Measurements from ENCODE around the gene ATP6V0D1. TPM values are rescaled to one million over a fixed set of nuclear protein-coding genes. Genes with fewer than 3 reads are reported as not detected.
"Not testable (repeated sequence)": the region's sequence is repeated elsewhere in the genome, so short reads cannot be mapped to it uniquely, and the experiment has no call there.

The ATP6V0D1 gene
- total and polyA plus RNA-seq, 4 experiments from 2014 or later, result 42.8 to 133 (median 70.9) TPM

DNA sequence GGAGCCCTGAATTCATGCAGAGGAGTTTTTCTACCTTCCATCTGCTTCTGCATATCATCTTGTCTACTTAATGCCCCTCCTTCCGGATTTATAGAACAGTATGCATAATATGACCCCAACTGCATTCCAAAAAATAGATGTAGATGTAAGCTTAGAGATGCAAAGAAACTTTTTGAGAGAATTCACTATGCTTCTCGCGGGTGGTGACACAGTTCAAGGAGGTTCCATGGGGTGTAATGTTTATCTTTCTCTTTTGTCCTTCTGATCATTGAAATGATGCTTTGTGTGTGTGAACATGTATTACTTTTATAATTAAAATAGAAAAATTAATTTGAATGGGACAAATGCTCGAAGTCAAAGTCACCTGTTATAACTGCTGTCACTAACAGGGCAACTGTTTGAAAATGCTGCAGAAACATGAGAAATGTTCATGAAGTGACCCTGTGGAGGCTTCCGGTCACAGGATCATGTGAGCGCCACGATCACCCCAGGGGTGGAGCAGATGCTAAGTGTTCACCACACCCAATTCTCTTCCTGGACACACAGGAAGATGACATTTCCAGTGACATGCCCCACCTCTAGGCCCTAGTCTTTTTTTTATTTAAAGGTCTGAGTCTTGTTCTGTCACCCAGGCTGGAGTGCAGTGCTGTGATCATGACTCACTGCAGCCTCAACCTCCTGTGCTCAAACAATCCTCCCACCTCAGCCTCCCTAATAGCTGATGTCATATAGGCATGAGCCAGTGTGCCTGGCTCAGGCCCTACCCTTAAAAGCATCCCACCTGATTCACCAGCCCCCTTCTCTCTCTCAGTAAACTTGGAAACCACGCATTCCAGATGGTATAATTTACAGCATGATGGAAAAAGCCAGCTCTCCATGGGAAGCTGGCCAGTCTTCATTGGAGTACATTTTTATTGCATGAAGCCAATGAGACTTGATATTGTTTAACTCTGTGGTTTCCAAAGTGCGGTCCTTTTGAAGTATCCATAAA, 23.4 kb upstream of the ATP6V0D1 start:
- Histone ChIP-seq H3K9me3 (ENCODE audit: control insufficient read depth in 1 of 2, low read length in 2 of 2) (no peaks in the 10 kb centered on the region), H3K4me1 (ENCODE audit: insufficient read depth, low read length) (peaks cover 56% of the 10 kb centered on the region), H3K27ac (ENCODE audit: low read depth, low read length) (peak overlapping the region; percentile 48), H3K36me3 (ENCODE audit: insufficient read depth, low read length) (no peaks in the 10 kb centered on the region), H3K27me3 (ENCODE audit: insufficient read depth, low read length) (no peaks in the 10 kb centered on the region), H3K4me3 (ENCODE audit: low read length in 2 of 2) (no peak overlapping the region)
- intact Hi-C loops (cut with micrococcal nuclease), result no loop called here
- H3K4me1 Mint-ChIP-seq, result peaks cover 35 to 61% (median 47%) of the 10 kb centered on the region in 4 donors
- peak; percentile 42 to 62 (median 48) for DNase-seq
- H3K9me3 Mint-ChIP-seq, result no peaks in the 10 kb centered on the region
- H3K27ac Mint-ChIP-seq, result peak overlapping the region; percentile 78 to 98 (median 97)
- peak overlapping the region in 7 of 8 donors; percentile 50 to 86 (median 78) for H3K4me3 Mint-ChIP-seq
- peaks cover 2 to 10% of the 10 kb centered on the region in 2 donors for H3K36me3 Mint-ChIP-seq
- POLR2A ChIA-PET (ENCODE audit: partially characterized antibody), result interaction anchor here (1.1 to 2.1 kb wide), 4 partner anchors 9 to 23 kb away, joined by 3 to 11 read pairs (median 6); partner anchors contain the start of gene ATP6V0D1
- no peaks in the 10 kb centered on the region for H3K27me3 Mint-ChIP-seq
- CTCF ChIA-PET (ENCODE audit: partially characterized antibody), result interaction anchor here (1.4 to 3.1 kb wide), 6 partner anchors 10 to 43 kb away, joined by 3 to 18 read pairs (median 10); partner anchors contain the start of gene ATP6V0D1

DNA sequence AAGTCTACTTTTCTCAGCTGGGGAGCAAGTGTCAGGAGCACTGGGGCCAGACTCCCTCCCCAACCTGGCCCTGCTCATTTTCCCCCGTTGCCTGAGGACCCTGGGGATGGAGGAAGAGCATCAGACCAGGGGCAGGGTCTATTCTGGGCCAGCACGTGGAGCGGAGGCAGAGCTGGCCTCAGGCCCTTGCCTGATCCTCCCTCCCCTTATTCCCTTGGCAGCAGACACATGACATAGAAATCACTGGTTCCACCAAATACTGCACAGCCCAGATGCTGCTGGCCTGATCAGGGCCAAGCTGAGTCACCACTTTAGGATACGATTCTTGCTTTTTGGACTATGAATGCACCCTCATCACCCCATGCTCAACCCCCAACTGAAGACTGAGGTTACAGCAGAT, 18.1 kb upstream of the ATP6V0D1 start:
- Mint-ChIP-seq H3K9me3 (no peaks in the 10 kb centered on the region), H3K4me3 (no peak overlapping the region), H3K36me3 (peaks cover 4 to 13% of the 10 kb centered on the region in 2 donors), H3K4me1 (peaks cover 9 to 25% (median 20%) of the 10 kb centered on the region in 4 donors), H3K27me3 (no peaks in the 10 kb centered on the region), H3K27ac (peak overlapping the region in 3 of 7 donors; percentile 29 to 67 (median 53))
- CTCF ChIA-PET (ENCODE audit: partially characterized antibody), result interaction anchor here (1.3 to 25.6 kb wide), 2 partner anchors 10 to 18 kb away, joined by 3 to 712 read pairs; no protein-coding TSS in a partner anchor
- Histone ChIP-seq H3K4me3 (ENCODE audit: low read length in 2 of 2) (no peak overlapping the region), H3K27me3 (ENCODE audit: insufficient read depth, low read length) (no peaks in the 10 kb centered on the region), H3K4me1 (ENCODE audit: insufficient read depth, low read length) (peaks cover 15% of the 10 kb centered on the region), H3K9me3 (ENCODE audit: control insufficient read depth in 1 of 2, low read length in 2 of 2) (no peaks in the 10 kb centered on the region), H3K36me3 (ENCODE audit: insufficient read depth, low read length) (no peaks in the 10 kb centered on the region), H3K27ac (ENCODE audit: low read depth, low read length) (no peak overlapping the region)
- DNase-seq, result no peak
- POLR2A ChIA-PET (ENCODE audit: partially characterized antibody), result no interaction called here
- intact Hi-C loops (cut with micrococcal nuclease), result no loop called here

DNA sequence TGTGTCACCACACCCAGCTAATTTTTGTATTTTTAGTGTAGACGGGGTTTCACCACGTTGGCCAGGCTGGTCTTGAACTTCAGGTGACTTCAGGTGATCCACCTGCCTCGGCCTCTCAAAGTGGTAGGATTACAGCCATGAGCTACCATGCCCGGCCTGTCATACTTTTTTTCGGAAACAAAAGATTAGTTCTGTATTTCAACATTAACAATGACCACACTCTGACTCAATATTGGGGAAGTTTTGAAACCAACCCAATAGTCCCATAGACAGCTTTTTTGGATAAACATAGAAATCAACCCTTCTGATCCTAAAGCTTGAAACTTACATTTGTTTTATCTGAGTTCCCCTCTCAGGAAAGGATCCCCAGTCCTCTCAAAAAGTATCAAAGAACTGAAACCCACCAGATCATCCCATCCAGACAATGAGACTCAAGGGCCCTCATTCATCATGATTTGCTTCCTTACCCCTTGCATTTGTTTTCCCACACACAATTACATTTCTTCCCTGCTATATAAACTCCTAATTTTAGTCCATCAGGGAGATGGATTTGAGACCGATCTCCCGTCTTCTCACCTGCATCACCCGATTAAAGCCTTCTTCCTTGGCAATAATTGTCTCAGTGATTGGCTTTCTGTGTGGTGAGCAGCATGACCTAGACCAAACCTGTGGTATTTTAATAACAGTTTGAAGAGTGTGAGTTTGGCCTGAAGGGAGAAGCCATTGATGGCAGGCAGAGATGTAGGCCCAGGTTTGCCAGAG, 9.6 kb upstream of the ATP6V0D1 start:
- peaks cover 4 to 21% of the 10 kb centered on the region in 2 donors for H3K36me3 Mint-ChIP-seq
- no peaks in the 10 kb centered on the region for H3K27me3 ChIP-seq (ENCODE audit: insufficient read depth, low read length)
- intact Hi-C loops (cut with micrococcal nuclease), result no loop called here
- peaks cover 2 to 10% (median 7%) of the 10 kb centered on the region in 4 donors for H3K4me1 Mint-ChIP-seq
- H3K9me3 ChIP-seq (ENCODE audit: control insufficient read depth in 1 of 2, low read length in 2 of 2), result no peaks in the 10 kb centered on the region
- no peaks in the 10 kb centered on the region for H3K9me3 Mint-ChIP-seq
- POLR2A ChIA-PET (ENCODE audit: partially characterized antibody), result interaction anchor here (1.1 to 1.5 kb wide), 4 partner anchors 9 to 30 kb away, joined by 3 to 6 read pairs (median 4); partner anchors contain the start of gene ATP6V0D1
- peak overlapping the region in 3 of 7 donors; percentile 9 to 70 (median 43) for H3K27ac Mint-ChIP-seq
- CTCF ChIA-PET (ENCODE audit: partially characterized antibody), result interaction anchor here (0.9 to 25.6 kb wide), 5 partner anchors 9 to 389 kb away, joined by 3 to 712 read pairs (median 3); partner anchors contain the start of genes ATP6V0D1 and CARMIL2
- H3K36me3 ChIP-seq (ENCODE audit: insufficient read depth, low read length), result peaks cover 5% of the 10 kb centered on the region
- no peak overlapping the region for H3K4me3 Mint-ChIP-seq
- no peak overlapping the region for H3K27ac ChIP-seq (ENCODE audit: low read depth, low read length)
- no peak overlapping the region for H3K4me3 ChIP-seq (ENCODE audit: low read length in 2 of 2)
- DNase-seq, result no peak
- no peaks in the 10 kb centered on the region for H3K27me3 Mint-ChIP-seq
- peaks cover 6% of the 10 kb centered on the region for H3K4me1 ChIP-seq (ENCODE audit: insufficient read depth, low read length)

DNA sequence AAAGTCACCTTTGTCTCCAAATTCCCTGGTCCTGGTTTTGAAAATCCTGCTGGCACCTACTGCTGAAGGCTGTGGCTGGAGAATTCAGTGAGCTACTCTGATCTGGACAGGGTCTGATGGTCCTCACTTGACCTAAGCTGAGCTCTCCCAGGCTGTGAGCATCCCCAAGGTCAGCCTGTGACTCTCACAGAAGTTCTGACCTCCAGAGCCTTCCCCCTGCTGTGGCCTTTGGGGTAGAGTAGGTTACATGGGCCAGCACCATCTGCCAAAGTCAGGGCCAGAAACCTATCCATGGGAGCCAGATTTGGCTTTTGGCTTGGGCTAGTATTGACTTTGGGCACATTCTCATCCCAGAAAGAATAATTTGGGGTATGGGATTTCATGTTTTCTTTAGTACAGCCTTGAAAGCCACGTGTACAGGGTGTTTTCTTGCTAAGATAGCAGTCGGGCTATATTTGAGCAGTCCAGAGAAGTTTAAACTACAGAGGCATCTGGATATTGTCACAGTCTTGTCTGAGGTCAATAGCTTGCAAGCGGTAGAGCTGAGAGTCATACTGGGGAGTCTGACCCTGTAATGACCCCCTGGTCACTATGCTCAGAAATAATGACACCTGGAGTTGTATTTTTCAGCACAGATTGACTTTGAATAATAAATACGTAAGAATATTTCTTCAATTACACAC, 8.6 kb upstream of the ATP6V0D1 start:
- Histone ChIP-seq H3K9me3 (ENCODE audit: control insufficient read depth in 1 of 2, low read length in 2 of 2) (no peaks in the 10 kb centered on the region), H3K4me3 (ENCODE audit: low read length in 2 of 2) (no peak overlapping the region), H3K4me1 (ENCODE audit: insufficient read depth, low read length) (peaks cover 5% of the 10 kb centered on the region), H3K27ac (ENCODE audit: low read depth, low read length) (no peak overlapping the region), H3K27me3 (ENCODE audit: insufficient read depth, low read length) (no peaks in the 10 kb centered on the region), H3K36me3 (ENCODE audit: insufficient read depth, low read length) (peaks cover 13% of the 10 kb centered on the region)
- no peak overlapping the region for H3K4me3 Mint-ChIP-seq
- H3K27ac Mint-ChIP-seq, result peak overlapping the region in 1 of 7 donors; percentile 27
- H3K4me1 Mint-ChIP-seq, result peaks cover 2 to 7% (median 6%) of the 10 kb centered on the region in 4 donors
- no peaks in the 10 kb centered on the region for H3K9me3 Mint-ChIP-seq
- ChIA-PET CTCF (ENCODE audit: partially characterized antibody) (interaction anchor here (0.8 to 25.6 kb wide), 6 partner anchors 8 to 327 kb away, joined by 3 to 712 read pairs (median 4); partner anchors contain the start of genes ATP6V0D1 and CARMIL2), POLR2A (ENCODE audit: partially characterized antibody) (interaction anchor here (0.7 to 1.4 kb wide), 3 partner anchors 8 to 497 kb away, joined by 3 to 4 read pairs (median 3); partner anchors contain the start of gene ATP6V0D1)
- H3K36me3 Mint-ChIP-seq, result peaks cover 4 to 24% of the 10 kb centered on the region in 2 donors
- no peak for DNase-seq
- no peaks in the 10 kb centered on the region for H3K27me3 Mint-ChIP-seq
- intact Hi-C loops (cut with micrococcal nuclease), result no loop called here

DNA sequence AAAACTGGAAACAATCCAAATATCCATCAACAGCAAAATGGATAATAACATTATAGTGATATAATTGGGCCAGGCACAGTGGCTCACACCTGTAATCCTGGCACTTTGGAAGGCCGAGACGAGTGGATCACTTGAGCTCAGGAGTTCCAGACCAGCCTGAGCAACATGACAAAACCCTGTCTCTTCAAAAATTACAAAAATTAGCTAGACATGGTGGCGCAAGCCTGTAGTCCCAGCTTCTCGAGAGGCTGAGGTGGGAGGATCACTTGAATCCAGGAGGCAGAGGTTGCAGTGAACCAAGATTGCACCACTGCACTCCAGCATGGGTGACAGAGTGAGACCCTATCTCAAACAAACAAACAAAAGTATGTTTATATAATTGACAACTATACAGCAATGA, 6.6 kb upstream of the ATP6V0D1 start:
- H3K9me3 ChIP-seq (ENCODE audit: control insufficient read depth in 1 of 2, low read length in 2 of 2); H3K9me3 Mint-ChIP-seq; DNase-seq; H3K27me3 Mint-ChIP-seq; POLR2A ChIA-PET (ENCODE audit: partially characterized antibody); intact Hi-C loops (cut with micrococcal nuclease); H3K4me3 Mint-ChIP-seq; H3K27ac ChIP-seq (ENCODE audit: low read depth, low read length); H3K27me3 ChIP-seq (ENCODE audit: insufficient read depth, low read length); H3K4me3 ChIP-seq (ENCODE audit: low read length in 2 of 2): not testable (repeated sequence)
- Mint-ChIP-seq H3K4me1 (peaks cover 2 to 17% (median 7%) of the 10 kb centered on the region in 4 donors), H3K36me3 (peaks cover 0 to 22% of the 10 kb centered on the region in 2 donors), H3K27ac (peak overlapping the region in 2 of 7 donors; percentile 7 to 38)
- Histone ChIP-seq H3K36me3 (ENCODE audit: insufficient read depth, low read length) (peaks cover 20% of the 10 kb centered on the region), H3K4me1 (ENCODE audit: insufficient read depth, low read length) (peaks cover 11% of the 10 kb centered on the region)
- CTCF ChIA-PET (ENCODE audit: partially characterized antibody), result interaction anchor here (25.6 kb wide), 1 partner anchor 29 kb away, joined by 712 read pairs; no protein-coding TSS in a partner anchor

DNA sequence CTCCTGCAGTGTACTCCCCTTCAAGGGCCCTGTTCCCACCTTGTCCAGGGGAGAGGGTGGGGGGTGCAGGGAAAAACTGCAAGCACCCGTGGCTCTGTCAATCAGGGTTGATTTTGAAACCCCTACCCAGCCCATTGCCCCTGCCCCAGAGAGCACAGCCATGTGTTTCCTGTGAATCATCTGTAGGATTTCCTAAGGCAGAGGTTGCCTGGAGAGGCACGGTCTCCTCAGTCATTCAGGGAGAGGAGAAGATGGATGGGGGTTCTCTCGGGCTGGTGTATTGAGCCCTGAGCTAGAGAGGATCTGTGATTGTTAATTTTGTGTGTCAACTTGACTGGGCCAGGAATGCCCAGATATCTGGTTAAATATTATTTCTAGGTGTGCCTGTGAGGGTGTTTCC, 5.8 kb upstream of the ATP6V0D1 start:
- Mint-ChIP-seq H3K27ac (peak overlapping the region in 1 of 7 donors; percentile 13), H3K36me3 (peaks cover 0 to 25% of the 10 kb centered on the region in 2 donors), H3K4me1 (peaks cover 7 to 24% (median 13%) of the 10 kb centered on the region in 4 donors), H3K4me3 (no peak overlapping the region), H3K27me3 (no peaks in the 10 kb centered on the region), H3K9me3 (no peaks in the 10 kb centered on the region)
- ChIA-PET POLR2A (ENCODE audit: partially characterized antibody) (no interaction called here), CTCF (ENCODE audit: partially characterized antibody) (interaction anchor here (25.6 kb wide), 1 partner anchor 30 kb away, joined by 712 read pairs; no protein-coding TSS in a partner anchor)
- H3K27me3 ChIP-seq (ENCODE audit: insufficient read depth, low read length), result no peaks in the 10 kb centered on the region
- DNase-seq, result no peak
- H3K4me1 ChIP-seq (ENCODE audit: insufficient read depth, low read length), result peaks cover 19% of the 10 kb centered on the region
- H3K27ac ChIP-seq (ENCODE audit: low read depth, low read length), result no peak overlapping the region
- no peak overlapping the region for H3K4me3 ChIP-seq (ENCODE audit: low read length in 2 of 2)
- peaks cover 20% of the 10 kb centered on the region for H3K36me3 ChIP-seq (ENCODE audit: insufficient read depth, low read length)
- intact Hi-C loops (cut with micrococcal nuclease), result no loop called here
- no peaks in the 10 kb centered on the region for H3K9me3 ChIP-seq (ENCODE audit: control insufficient read depth in 1 of 2, low read length in 2 of 2)
